Stimulated activated CD4-positive, alpha-beta T cell treated with anti-CD3 and anti-CD28 coated beads, Interleukin-4, amount 100 ng/mL, for 24 hours (primary cell): ENCODE measurements around the gene LPP.

Experiments
- DNase-seq: peaks from one replicate; pipeline ENCODE4 v3.0.0-alpha.2; 2020

The LPP gene

GRCh38 chr3:188660415-188660814 is 506.5 kb downstream of the LPP start:
- DNase-seq, result no peak

- no peak for DNase-seq
Measured at GRCh38 chr3:188661806-188662205, 507.8 kb downstream of the LPP start.

GRCh38 chr3:188662214-188662613 is 508.3 kb downstream of the LPP start:
- DNase-seq, result no peak

GRCh38 chr3:188662795-188663194 is 508.8 kb downstream of the LPP start:
- no peak for DNase-seq

GRCh38 chr3:188663839-188664238 is 509.9 kb downstream of the LPP start:
- no peak for DNase-seq

- no peak for DNase-seq
Measured at GRCh38 chr3:188664795-188665194, 510.8 kb downstream of the LPP start.

- no peak for DNase-seq
Measured at GRCh38 chr3:188667926-188668325, 514.0 kb downstream of the LPP start.

GRCh38 chr3:188670446-188670845 is 516.5 kb downstream of the LPP start:
- DNase-seq, result no peak

GRCh38 chr3:188671971-188672370 is 518.0 kb downstream of the LPP start:
- DNase-seq, result no peak

- no peak for DNase-seq
Measured at GRCh38 chr3:188672840-188673239, 518.9 kb downstream of the LPP start.

- no peak for DNase-seq
Measured at GRCh38 chr3:188673646-188674186, 519.8 kb downstream of the LPP start.

GRCh38 chr3:188674595-188674994 is 520.6 kb downstream of the LPP start:
- no peak for DNase-seq

- no peak for DNase-seq
Measured at GRCh38 chr3:188677344-188677743, 523.4 kb downstream of the LPP start.

GRCh38 chr3:188680189-188680588 is 526.2 kb downstream of the LPP start:
- DNase-seq, result no peak

- DNase-seq, result no peak
Measured at GRCh38 chr3:188680605-188681004, 526.6 kb downstream of the LPP start.

GRCh38 chr3:188682316-188682715 is 528.4 kb downstream of the LPP start:
- DNase-seq, result no peak

- peak; percentile 47 for DNase-seq
Measured at GRCh38 chr3:188683032-188683521, 529.1 kb downstream of the LPP start.

- DNase-seq, result no peak
Measured at GRCh38 chr3:188684276-188684675, 530.3 kb downstream of the LPP start.

GRCh38 chr3:188685789-188686188 is 531.8 kb downstream of the LPP start:
- no peak for DNase-seq

- DNase-seq, result no peak
Measured at GRCh38 chr3:188686324-188686723, 532.4 kb downstream of the LPP start.

- no peak for DNase-seq
Measured at GRCh38 chr3:188687389-188687788, 533.4 kb downstream of the LPP start.

- DNase-seq, result no peak
Measured at GRCh38 chr3:188689101-188689574, 535.2 kb downstream of the LPP start.

- no peak for DNase-seq
Measured at GRCh38 chr3:188690064-188690463, 536.1 kb downstream of the LPP start.

GRCh38 chr3:188691004-188691403 is 537.0 kb downstream of the LPP start:
- DNase-seq, result no peak

GRCh38 chr3:188691665-188692064 is 537.7 kb downstream of the LPP start:
- DNase-seq, result no peak
